ENCODE data around the gene SYVN1.

The SYVN1 gene

GRCh38 chr11:65086809-65087208 is 47.5 kb downstream of the SYVN1 start:
- Histone ChIP-seq H4K20me1 (ENCODE audit: insufficient read depth, low read length) (peaks cover 13% of the 10 kb centered on the region), H3K27ac (ENCODE audit: low read length) (no peak overlapping the region), H3K4me2 (ENCODE audit: insufficient read depth, low read length) (no peak overlapping the region), H3K9me3 (ENCODE audit: insufficient read depth, low read length, severe bottlenecking) (no peaks in the 10 kb centered on the region), H3K4me1 (ENCODE audit: insufficient read depth, low read length) (peaks cover 30% of the 10 kb centered on the region), H3K27me3 (ENCODE audit: insufficient read depth, low read length, poor library complexity) (no peaks in the 10 kb centered on the region), H3K4me3 (ENCODE audit: low read depth in 1 of 2, low read length in 2 of 2) (no peak overlapping the region), H3K36me3 (ENCODE audit: insufficient read depth, low read length) (peaks cover 61% of the 10 kb centered on the region), H3K9ac (ENCODE audit: low read depth, low read length) (no peak overlapping the region), H2AFZ (ENCODE audit: low read depth, low read length) (no peak overlapping the region), H3K79me2 (ENCODE audit: insufficient read depth, low read length) (peaks cover 41% of the 10 kb centered on the region)
- ATAC-seq (ENCODE audit: insufficient read depth, low read depth) = no peak
- DNase-seq = no peak
- TF ChIP-seq EZH2 (IDR thresholded peaks at IDR 0.05; ENCODE audit: borderline replicate concordance, low read depth, low read length, severe bottlenecking) = no peak
- TF ChIP-seq CTCF (IDR thresholded peaks at IDR 0.05; ENCODE audit: borderline replicate concordance, extremely low read depth, low read length, poor library complexity, severe bottlenecking) = no peak

DNA sequence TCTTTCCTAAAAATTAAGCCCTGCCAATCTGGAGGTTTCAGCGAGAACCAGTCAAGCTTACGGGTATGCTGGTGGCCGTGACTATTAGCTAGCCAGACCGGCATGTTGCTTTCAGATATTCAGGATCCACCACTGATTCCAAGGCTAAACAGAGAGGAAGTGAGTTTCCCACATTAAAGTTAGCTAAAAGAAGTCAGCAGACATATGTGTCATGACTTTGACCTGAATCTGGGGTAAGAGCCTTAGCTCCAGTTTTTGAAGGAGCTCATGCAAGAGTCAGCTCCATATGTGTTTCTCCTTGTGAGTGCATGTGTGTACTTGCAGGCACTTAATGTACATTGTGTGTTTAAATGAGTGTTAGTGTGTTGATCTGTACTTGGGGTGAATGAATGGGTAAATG is 48.9 kb downstream of the SYVN1 start:
- DNase-seq (no peak), ATAC-seq (ENCODE audit: insufficient read depth, low read depth) (no peak)
- Histone ChIP-seq H3K27ac (ENCODE audit: low read length) (no peak overlapping the region), H3K36me3 (ENCODE audit: insufficient read depth, low read length) (peaks cover 75% of the 10 kb centered on the region), H3K4me2 (ENCODE audit: insufficient read depth, low read length) (peak overlapping the region; percentile 89), H3K79me2 (ENCODE audit: insufficient read depth, low read length) (peaks cover 54% of the 10 kb centered on the region), H3K9ac (ENCODE audit: low read depth, low read length) (peak overlapping the region; percentile 98; the same call in 1 of the 2 replicates), H3K4me3 (ENCODE audit: low read depth in 1 of 2, low read length in 2 of 2) (peak overlapping the region in 1 of 2 experiments; percentile 89; a peak in 1 of 4 replicates), H3K4me1 (ENCODE audit: insufficient read depth, low read length) (peaks cover 44% of the 10 kb centered on the region), H3K27me3 (ENCODE audit: insufficient read depth, low read length, poor library complexity) (no peaks in the 10 kb centered on the region), H3K9me3 (ENCODE audit: insufficient read depth, low read length, severe bottlenecking) (no peaks in the 10 kb centered on the region), H4K20me1 (ENCODE audit: insufficient read depth, low read length) (peaks cover 23% of the 10 kb centered on the region), H2AFZ (ENCODE audit: low read depth, low read length) (no peak overlapping the region)
- TF ChIP-seq EZH2 (IDR thresholded peaks at IDR 0.05; ENCODE audit: borderline replicate concordance, low read depth, low read length, severe bottlenecking) (no peak), CTCF (IDR thresholded peaks at IDR 0.05; ENCODE audit: borderline replicate concordance, extremely low read depth, low read length, poor library complexity, severe bottlenecking) (no peak)

DNA sequence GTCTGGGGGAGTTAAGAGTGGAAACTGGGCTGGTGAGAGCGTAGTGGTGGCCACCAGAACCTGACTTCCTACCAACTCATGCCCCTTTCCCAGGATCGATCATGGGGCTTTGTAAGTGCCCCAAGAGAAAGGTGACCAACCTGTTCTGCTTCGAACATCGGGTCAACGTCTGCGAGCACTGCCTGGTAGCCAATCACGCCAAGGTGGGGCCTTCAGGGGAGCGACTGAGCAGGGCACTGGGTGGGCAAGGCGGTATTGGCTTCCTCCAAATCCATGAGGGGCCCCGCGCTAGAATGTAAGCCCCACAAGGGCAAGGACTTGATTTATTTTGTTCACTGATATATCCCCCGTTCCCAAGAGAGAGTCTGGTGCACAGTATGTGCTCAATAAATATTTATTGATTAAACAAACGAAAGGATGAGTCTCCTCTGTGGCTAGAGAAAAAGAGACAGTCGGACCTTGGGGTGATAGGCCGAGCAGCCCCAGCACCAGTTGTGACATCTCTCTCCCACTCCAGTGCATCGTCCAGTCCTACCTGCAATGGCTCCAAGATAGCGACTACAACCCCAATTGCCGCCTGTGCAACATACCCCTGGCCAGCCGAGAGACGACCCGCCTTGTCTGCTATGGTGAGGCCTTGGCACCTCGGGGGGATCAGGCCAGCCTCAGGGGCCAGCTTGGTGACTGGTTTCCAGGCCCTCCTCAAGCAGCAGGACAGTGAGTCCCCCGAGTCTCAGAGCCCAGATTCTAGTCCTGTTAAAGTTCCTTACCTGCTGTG is 49.5 kb downstream of the SYVN1 start:
- Histone ChIP-seq H3K4me1 (ENCODE audit: insufficient read depth, low read length) (peaks cover 49% of the 10 kb centered on the region), H3K79me2 (ENCODE audit: insufficient read depth, low read length) (peaks cover 59% of the 10 kb centered on the region), H2AFZ (ENCODE audit: low read depth, low read length) (peak overlapping the region; percentile 84), H3K4me3 (ENCODE audit: low read depth in 1 of 2, low read length in 2 of 2) (peak overlapping the region; percentile 89 to 91; a peak in 3 of 4 replicates), H3K4me2 (ENCODE audit: insufficient read depth, low read length) (peak overlapping the region; percentile 89), H3K27me3 (ENCODE audit: insufficient read depth, low read length, poor library complexity) (no peaks in the 10 kb centered on the region), H3K9me3 (ENCODE audit: insufficient read depth, low read length, severe bottlenecking) (no peaks in the 10 kb centered on the region), H3K9ac (ENCODE audit: low read depth, low read length) (peak overlapping the region; percentile 98), H3K27ac (ENCODE audit: low read length) (peak overlapping the region; percentile 96), H3K36me3 (ENCODE audit: insufficient read depth, low read length) (peaks cover 80% of the 10 kb centered on the region), H4K20me1 (ENCODE audit: insufficient read depth, low read length) (peaks cover 28% of the 10 kb centered on the region)
- DNase-seq (no peak), ATAC-seq (ENCODE audit: insufficient read depth, low read depth) (peak; percentile 17; the same call in 2 of the 3 replicates)
- no peak for TF ChIP-seq CTCF (IDR thresholded peaks at IDR 0.05; ENCODE audit: borderline replicate concordance, extremely low read depth, low read length, poor library complexity, severe bottlenecking)
- TF ChIP-seq EZH2 (IDR thresholded peaks at IDR 0.05; ENCODE audit: borderline replicate concordance, low read depth, low read length, severe bottlenecking) = no peak
